GM19328 (cell line): ENCODE data around the gene IQSEC1.

ENCODE experiments used
- ATAC-seq: cut with Tn5 transposase; IDR thresholded peaks from one replicate; pipeline ENCODE4 v1.9.1; 2021; ENCODE audit warnings: mild to moderate bottlenecking, moderate library complexity; ENCODE audit not compliant: unreplicated experiment

IQSEC1 gene

GRCh38 chr3:13069495-13069894, 3.7 kb downstream of the IQSEC1 start:
- no peak for ATAC-seq

- ATAC-seq, result no peak
Observed at GRCh38 chr3:13068269-13069010, 4.8 kb downstream of the IQSEC1 start.

- no peak for ATAC-seq
Observed at GRCh38 chr3:13067778-13068177, 5.5 kb downstream of the IQSEC1 start.

GRCh38 chr3:13066834-13067233, 6.4 kb downstream of the IQSEC1 start:
- no peak for ATAC-seq

GRCh38 chr3:13066236-13066635, 7.0 kb downstream of the IQSEC1 start:
- ATAC-seq, result no peak

GRCh38 chr3:13065727-13066126, 7.5 kb downstream of the IQSEC1 start:
- no peak for ATAC-seq

- no peak for ATAC-seq
Observed at GRCh38 chr3:13064964-13065363, 8.3 kb downstream of the IQSEC1 start.

GRCh38 chr3:13064159-13064868, 8.9 kb downstream of the IQSEC1 start:
- ATAC-seq, result no peak

GRCh38 chr3:13063225-13063624, 10.0 kb downstream of the IQSEC1 start:
- no peak for ATAC-seq

- ATAC-seq, result no peak
Observed at GRCh38 chr3:13062647-13063046, 10.6 kb downstream of the IQSEC1 start.

GRCh38 chr3:13060341-13060910, 12.8 kb downstream of the IQSEC1 start:
- no peak for ATAC-seq

GRCh38 chr3:13058346-13059120, 14.7 kb downstream of the IQSEC1 start:
- no peak for ATAC-seq

GRCh38 chr3:13057282-13058040, 15.8 kb downstream of the IQSEC1 start:
- ATAC-seq, result no peak

GRCh38 chr3:13055634-13056033, 17.6 kb downstream of the IQSEC1 start:
- no peak for ATAC-seq

GRCh38 chr3:13054341-13055285, 18.6 kb downstream of the IQSEC1 start:
- no peak for ATAC-seq

GRCh38 chr3:13053893-13054292, 19.3 kb downstream of the IQSEC1 start:
- no peak for ATAC-seq

GRCh38 chr3:13053420-13053819, 19.8 kb downstream of the IQSEC1 start:
- ATAC-seq, result no peak

- no peak for ATAC-seq
Observed at GRCh38 chr3:13052191-13052820, 20.9 kb downstream of the IQSEC1 start.

GRCh38 chr3:13051581-13051980, 21.6 kb downstream of the IQSEC1 start:
- no peak for ATAC-seq
